ENCODE data around the gene PDE3B.
"Not testable (repeated sequence)": the region's sequence is repeated elsewhere in the genome, so short reads cannot be mapped to it uniquely, and the experiment has no call there.

Gene PDE3B

DNA sequence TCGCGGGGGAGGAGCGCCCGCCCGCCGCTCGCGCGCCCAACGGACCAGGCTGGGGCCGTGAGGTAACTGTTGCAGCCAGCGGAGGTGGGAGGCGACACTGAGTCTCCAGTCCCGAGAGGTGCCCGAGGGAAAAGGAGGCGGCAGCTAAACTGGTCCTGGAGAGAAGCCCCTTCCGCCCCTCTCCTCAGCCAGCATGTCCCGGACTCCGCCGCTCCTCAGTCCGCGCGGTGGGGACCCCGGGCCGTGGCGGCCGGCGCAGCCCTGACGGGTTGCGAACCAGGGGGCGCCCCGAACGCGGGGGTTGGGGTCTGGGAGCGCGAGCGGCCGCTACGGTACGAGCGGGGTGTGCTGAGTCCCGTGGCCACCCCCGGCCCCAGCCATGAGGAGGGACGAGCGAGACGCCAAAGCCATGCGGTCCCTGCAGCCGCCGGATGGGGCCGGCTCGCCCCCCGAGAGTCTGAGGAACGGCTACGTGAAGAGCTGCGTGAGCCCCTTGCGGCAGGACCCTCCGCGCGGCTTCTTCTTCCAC, at the start of gene PDE3B:
TSS of gene PDE3B (plus strand) at position 108 of the 529 bp plus-strand sequence. CDS start at position 380, 272 bp downstream.
- DNase-seq (ENCODE audit: low read depth in 2 of 3, low spot score in 2 of 3) = peak; percentile 13 to 75 (median 66)

GRCh38 chr11:14595261-14595660, 48.3 kb upstream of the PDE3B start:
- DNase-seq (ENCODE audit: low read depth in 2 of 3, low spot score in 2 of 3) = not testable (repeated sequence)

- no peak for DNase-seq (ENCODE audit: low read depth in 2 of 3, low spot score in 2 of 3)
These were observed 35.9 kb upstream of the PDE3B start for GRCh38 chr11:14607713-14608112.

DNA sequence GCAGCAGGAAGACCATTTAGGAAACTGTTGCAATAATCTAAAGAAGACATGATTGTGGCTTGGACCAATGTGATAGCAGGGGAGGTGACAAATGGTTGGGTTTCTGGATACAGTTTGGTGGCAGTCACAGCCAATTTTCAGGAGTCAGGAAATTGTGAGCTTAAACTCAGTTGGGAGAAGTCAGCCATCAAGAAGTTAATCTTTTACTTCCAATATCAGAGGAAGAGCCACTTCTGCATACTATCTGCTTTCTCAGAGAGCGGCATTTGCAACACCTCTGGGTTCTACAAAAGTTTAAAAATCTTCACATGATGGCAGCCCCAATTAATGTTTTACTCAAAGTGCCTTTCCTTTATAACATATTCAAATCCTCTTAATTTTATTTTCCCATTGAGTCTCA, 33.7 kb upstream of the PDE3B start:
- DNase-seq (ENCODE audit: low read depth in 2 of 3, low spot score in 2 of 3) = no peak

DNA sequence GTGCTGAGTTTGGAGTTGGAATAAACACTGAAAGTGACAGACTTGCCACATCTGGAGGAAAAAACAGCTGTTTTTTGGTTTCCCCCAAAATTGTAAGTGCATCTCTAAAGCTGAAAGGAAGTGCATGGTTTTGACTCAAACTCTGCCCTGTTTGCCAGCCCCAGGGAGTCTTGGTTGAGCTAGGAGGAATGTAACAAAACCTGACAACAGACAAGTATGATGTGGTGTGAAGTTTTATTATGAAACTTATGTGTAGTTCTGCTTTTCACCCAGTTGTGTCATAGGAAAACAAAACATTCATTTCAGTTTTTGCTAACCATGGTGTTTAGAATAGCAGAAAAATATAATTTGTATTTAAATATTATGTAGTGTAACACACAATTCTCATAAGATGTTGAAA, 31.7 kb upstream of the PDE3B start:
- DNase-seq (ENCODE audit: low read depth in 2 of 3, low spot score in 2 of 3) = no peak

GRCh38 chr11:14612694-14613093, 30.9 kb upstream of the PDE3B start:
- DNase-seq (ENCODE audit: low read depth in 2 of 3, low spot score in 2 of 3) = no peak

GRCh38 chr11:14614091-14614622, 29.4 kb upstream of the PDE3B start:
- DNase-seq (ENCODE audit: low read depth in 2 of 3, low spot score in 2 of 3) = no peak

DNA sequence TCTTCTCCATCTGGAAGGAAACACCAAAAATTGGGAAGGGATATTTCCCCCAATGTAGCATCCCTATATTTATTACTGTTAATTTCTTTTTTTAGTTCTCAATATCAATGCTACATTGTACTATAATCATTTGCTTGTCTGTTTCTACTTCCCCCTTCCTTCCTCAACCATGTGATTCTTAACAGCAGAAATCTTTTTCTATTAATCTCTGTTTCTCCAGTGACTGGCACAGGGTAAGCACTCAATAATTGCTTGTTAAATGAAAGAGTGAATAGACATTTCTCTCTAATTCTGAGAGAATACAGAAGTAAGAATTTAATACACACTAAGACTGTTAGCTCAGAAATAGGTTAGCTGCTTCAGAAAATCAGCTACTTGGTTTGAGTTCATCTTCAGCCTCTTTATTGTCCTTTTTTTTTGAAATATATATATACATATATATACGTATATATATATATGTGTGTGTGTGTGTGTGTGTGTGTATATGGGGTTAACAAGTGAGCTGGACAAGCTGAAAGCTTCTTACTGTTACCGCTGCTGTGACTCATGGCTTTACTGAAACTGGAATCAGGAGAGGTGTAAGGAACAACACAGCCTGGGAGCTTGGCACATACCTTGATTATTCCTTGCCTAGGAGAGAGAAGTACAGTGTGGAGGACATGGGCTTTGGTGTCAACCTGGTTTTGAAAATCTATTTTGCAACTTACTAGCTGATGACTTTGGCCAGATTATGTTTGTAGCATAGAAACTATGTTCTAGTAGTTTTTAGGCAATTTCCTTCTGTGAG, 26.2 kb upstream of the PDE3B start:
- no peak for DNase-seq (ENCODE audit: low read depth in 2 of 3, low spot score in 2 of 3)

GRCh38 chr11:14618060-14618459, 25.5 kb upstream of the PDE3B start:
- DNase-seq (ENCODE audit: low read depth in 2 of 3, low spot score in 2 of 3) = no peak

DNA sequence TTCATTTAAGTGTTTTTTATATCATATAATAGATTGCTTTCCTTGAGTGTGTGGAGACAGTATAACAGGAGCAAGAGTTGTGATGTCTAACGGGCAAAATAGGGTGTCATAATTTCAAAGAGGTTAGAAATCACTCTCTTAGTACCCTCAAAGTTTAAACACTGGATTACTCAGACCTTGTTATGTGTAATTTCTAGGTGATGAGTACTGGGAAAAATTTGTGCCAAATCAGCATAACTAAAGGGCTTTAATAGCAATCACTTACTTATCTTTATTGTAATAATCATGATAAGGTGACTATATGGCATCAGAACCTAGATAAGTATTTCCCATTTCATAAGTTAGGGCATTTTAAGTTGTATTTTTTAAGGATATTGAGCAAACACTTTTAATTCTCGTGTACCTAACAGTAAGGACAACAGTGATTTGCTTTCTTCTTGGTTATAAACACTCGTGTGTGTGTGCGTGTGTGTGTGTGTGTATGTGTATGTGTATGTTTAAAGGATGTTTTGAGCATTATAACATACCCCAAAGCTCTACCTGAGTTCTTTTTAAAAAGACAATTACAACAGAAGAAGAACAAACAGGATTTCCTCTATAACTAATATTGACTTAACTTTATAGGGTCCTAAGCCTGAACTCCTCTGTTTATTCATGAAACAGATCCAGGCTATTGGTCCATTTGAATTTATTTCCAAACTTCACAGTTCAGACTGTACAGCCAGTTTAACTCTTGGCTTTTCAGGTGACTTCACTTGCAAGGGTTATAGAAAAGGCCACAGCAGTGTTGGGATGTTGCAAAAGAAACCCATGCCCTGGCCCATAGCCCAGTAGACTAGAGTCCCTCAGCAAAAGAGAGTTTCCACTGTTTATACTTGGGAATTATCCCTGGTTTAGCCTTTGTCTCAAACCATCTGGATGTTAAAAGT, 23.7 kb upstream of the PDE3B start:
- no peak for DNase-seq (ENCODE audit: low read depth in 2 of 3, low spot score in 2 of 3)

- DNase-seq (ENCODE audit: low read depth in 2 of 3, low spot score in 2 of 3) = no peak
These were observed 21.2 kb upstream of the PDE3B start for GRCh38 chr11:14622223-14622954.

DNA sequence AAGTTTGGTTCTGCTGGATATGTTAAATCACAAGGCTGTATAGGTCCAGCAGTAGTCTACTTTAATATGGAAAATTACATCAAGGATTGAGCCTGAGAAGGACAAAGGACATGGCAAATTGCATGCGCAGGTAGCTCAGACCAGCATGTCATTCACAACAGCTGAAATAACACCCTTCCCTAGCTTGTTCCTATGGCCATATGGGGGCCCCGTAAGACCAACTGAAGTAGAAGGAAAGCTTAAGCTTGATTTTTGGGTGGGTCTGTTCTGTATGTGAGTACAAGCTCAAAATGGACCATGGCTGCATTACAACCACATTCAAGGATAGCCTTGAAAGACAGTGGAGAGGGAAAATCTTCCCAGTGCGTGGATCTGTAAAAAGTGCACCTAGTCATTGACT, 20.6 kb upstream of the PDE3B start:
- no peak for DNase-seq (ENCODE audit: low read depth in 2 of 3, low spot score in 2 of 3)

GRCh38 chr11:14625586-14626205, 17.9 kb upstream of the PDE3B start:
- no peak for DNase-seq (ENCODE audit: low read depth in 2 of 3, low spot score in 2 of 3)

GRCh38 chr11:14626650-14627049, 17.0 kb upstream of the PDE3B start:
- DNase-seq (ENCODE audit: low read depth in 2 of 3, low spot score in 2 of 3) = no peak

GRCh38 chr11:14633506-14634224, 9.9 kb upstream of the PDE3B start:
- DNase-seq (ENCODE audit: low read depth in 2 of 3, low spot score in 2 of 3) = not testable (repeated sequence)

DNA sequence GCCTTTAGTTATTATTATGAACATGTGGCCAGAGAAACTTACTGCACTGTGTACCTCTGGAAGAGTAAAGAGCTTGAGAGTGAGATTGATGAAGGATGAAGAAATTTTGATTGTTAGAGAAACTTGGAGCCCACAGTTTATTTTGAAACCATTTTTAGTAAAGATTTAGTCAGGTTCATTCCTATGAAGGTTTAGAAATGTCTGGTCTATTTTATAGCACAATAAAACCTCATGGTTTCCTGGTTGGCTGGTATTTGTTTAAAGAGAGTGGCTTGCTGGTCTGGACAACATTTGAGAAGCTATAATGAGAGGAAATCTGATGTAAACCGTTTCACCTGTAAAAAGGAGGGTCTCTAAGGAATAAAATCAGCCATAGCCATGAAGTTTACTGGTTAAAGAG, 8.8 kb upstream of the PDE3B start:
- no peak for DNase-seq (ENCODE audit: low read depth in 2 of 3, low spot score in 2 of 3)

GRCh38 chr11:14635546-14635945, 8.1 kb upstream of the PDE3B start:
- no peak for DNase-seq (ENCODE audit: low read depth in 2 of 3, low spot score in 2 of 3)

DNA sequence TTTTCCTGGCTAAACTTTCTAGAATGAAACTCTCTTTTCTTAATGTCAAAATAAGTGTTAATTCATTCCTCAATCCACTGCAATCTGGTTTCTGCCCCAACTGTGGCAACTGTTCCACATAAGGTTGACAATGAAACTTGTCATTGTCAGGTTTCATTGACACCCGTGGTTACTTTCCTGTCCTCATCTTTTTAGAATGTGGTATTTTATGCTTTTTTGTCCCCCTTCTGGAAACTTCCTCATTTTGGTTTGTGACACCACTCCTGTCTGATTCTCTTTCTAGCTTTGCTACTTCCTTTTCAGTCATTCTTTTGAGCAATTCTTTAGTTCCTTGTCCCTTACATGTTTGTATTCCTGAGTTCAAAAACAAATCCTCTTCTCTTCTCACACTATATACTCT, 7.5 kb upstream of the PDE3B start:
- DNase-seq (ENCODE audit: low read depth in 2 of 3, low spot score in 2 of 3) = no peak

DNA sequence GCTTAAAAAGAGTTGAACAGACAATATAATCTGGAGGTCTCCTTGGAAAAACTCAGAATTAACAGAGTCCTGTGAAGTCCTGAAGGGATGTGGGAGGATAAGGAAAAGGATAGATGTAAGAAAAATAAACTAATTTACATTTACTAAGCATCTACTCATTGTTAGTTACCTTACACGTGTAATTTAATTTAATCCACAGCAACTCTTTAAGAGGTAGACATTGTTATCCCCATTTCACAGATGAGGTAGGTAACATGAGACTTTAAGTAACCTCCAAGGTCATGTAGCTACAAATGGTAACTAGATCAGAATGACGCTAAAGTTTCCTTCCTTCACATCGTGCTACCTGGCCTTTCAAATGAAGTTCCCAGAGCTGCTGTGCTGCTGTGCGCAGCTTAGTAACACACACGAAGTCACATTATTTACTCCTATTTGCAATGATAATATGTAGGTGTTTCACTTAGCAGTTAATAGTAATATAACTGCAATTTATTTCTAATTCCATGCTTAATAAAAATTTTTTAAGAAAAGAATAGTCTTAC, 5.7 kb upstream of the PDE3B start:
- no peak for DNase-seq (ENCODE audit: low read depth in 2 of 3, low spot score in 2 of 3)

DNA sequence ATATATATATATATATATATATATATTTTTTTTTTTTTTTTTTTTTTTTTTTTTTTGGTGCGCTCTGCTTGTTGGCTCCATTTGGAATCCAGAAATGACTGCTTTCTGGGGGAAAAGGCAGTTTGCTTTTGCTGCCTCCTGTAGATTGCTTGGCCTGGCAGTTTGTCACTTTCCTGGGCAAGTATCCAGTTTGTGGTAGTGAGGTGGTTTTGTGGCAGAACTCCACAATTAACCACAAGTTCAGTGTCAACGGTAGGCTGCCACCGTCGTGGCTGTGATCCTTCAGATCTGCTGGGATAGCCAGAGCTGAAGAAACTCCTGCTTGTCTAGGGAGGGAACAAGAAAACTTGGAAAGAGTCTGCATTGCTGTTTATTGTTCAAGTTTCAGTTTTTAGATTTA, 5.0 kb upstream of the PDE3B start:
- DNase-seq (ENCODE audit: low read depth in 2 of 3, low spot score in 2 of 3) = no peak

All from activated CD8-positive, alpha-beta memory T cell treated with anti-CD3 and anti-CD28 coated beads for 48 hours (primary cell).